Endodermal cell (in vitro differentiated cells): ENCODE data around the gene SDCCAG8. TPM values are rescaled to one million over a fixed set of nuclear protein-coding genes. Genes with fewer than 3 reads are reported as not detected.

ENCODE experiments used
- DNase-seq: peaks from one replicate; pipeline ENCODE4 v3.0.0-alpha.2; 2017
- H3K27ac ChIP-seq: 2 replicates; pipeline ENCODE4 v1.5.1; 2013; ENCODE audit warnings: mild to moderate bottlenecking, low read depth, low read length, moderate library complexity
- H3K27me3 ChIP-seq: 2 replicates; pipeline ENCODE4 v1.6.1; 2013; ENCODE audit warnings: mild to moderate bottlenecking, low read length, moderate library complexity; ENCODE audit not compliant: insufficient read depth, control insufficient read depth, poor library complexity, severe bottlenecking
- H3K36me3 ChIP-seq: 2 replicates; pipeline ENCODE4 v1.7.0; 2013; ENCODE audit warnings: mild to moderate bottlenecking, low read length, moderate library complexity; ENCODE audit not compliant: control insufficient read depth, insufficient read depth
- H3K4me1 ChIP-seq: one replicate; pipeline ENCODE4 v1.7.0; 2013; ENCODE audit warnings: low read length; ENCODE audit not compliant: control insufficient read depth, insufficient read depth
- H3K4me3 ChIP-seq: 2 replicates; pipeline ENCODE4 v1.5.1; 2013; ENCODE audit warnings: mild to moderate bottlenecking, low read length, moderate library complexity
- H3K9ac ChIP-seq: 2 replicates; pipeline ENCODE4 v1.6.1; 2013; ENCODE audit warnings: mild to moderate bottlenecking, low read length, moderate library complexity; ENCODE audit not compliant: poor library complexity, severe bottlenecking; ENCODE audit errors: extremely low read depth
- H3K9me3 ChIP-seq: 2 replicates; pipeline ENCODE4 v1.6.1; 2013; ENCODE audit warnings: mild to moderate bottlenecking, low read length, moderate library complexity; ENCODE audit not compliant: control insufficient read depth
- H3K27ac Mint-ChIP-seq: 2 replicates; pipeline ENCODE4 v1.8.0; 2020; ENCODE audit warnings: mixed read lengths
- H3K27me3 Mint-ChIP-seq: 2 replicates; pipeline ENCODE4 v1.8.0; 2021; ENCODE audit warnings: mild to moderate bottlenecking, mixed read lengths; ENCODE audit not compliant: insufficient read depth
- H3K36me3 Mint-ChIP-seq: 2 replicates; pipeline ENCODE4 v1.8.0; 2020; ENCODE audit warnings: low read depth, mixed read lengths
- H3K4me1 Mint-ChIP-seq: 2 replicates; pipeline ENCODE4 v1.8.0; 2020; ENCODE audit warnings: mixed read lengths
- H3K4me3 Mint-ChIP-seq: 2 replicates; pipeline ENCODE4 v1.8.0; 2020; ENCODE audit warnings: mild to moderate bottlenecking, moderate library complexity, mixed read lengths
- H3K9me3 Mint-ChIP-seq: 2 replicates; pipeline ENCODE4 v1.8.0; 2020; ENCODE audit warnings: mild to moderate bottlenecking, mixed read lengths
- WGBS, 2 experiments: methylation state at CpG; one replicate each; pipeline versions ENCODE4 v1.1.5 to v1.1.7; 2013; ENCODE audit warnings: missing lambda C conversion rate in 2 of 2, mixed read lengths in 1 of 2; ENCODE audit not compliant: insufficient coverage in 1 of 2, insufficient read length in 1 of 2; 5-methylcytosine and 5-hydroxymethylcytosine counted together
- total RNA-seq, 2 donors: library from RNA; stranded (reverse); fragmentation: NEBNext Ultra II Directional in 1 of 2; extraction: Animal tissue kit (Norgen Biotek cat#: 25700) in 1 of 2; gene quantifications; 2 replicates in 1 of 2; 3 replicates in 1 of 2; pipeline ENCODE4 v1.2.1, GENCODE V29; 2021
- TF ChIP-seq, protein P1 (sequence below): fragments of 200-600 bp; sonication (generic); conservative IDR thresholded peaks from 2 replicates; pipeline ENCODE4 v1.5.0; 2021; ENCODE audit warnings: antibody characterized with exemption, mild to moderate bottlenecking

Gene SDCCAG8
- total RNA-seq, 2 donors from 2014 or later: 19.8 to 27.5 TPM

DNA sequence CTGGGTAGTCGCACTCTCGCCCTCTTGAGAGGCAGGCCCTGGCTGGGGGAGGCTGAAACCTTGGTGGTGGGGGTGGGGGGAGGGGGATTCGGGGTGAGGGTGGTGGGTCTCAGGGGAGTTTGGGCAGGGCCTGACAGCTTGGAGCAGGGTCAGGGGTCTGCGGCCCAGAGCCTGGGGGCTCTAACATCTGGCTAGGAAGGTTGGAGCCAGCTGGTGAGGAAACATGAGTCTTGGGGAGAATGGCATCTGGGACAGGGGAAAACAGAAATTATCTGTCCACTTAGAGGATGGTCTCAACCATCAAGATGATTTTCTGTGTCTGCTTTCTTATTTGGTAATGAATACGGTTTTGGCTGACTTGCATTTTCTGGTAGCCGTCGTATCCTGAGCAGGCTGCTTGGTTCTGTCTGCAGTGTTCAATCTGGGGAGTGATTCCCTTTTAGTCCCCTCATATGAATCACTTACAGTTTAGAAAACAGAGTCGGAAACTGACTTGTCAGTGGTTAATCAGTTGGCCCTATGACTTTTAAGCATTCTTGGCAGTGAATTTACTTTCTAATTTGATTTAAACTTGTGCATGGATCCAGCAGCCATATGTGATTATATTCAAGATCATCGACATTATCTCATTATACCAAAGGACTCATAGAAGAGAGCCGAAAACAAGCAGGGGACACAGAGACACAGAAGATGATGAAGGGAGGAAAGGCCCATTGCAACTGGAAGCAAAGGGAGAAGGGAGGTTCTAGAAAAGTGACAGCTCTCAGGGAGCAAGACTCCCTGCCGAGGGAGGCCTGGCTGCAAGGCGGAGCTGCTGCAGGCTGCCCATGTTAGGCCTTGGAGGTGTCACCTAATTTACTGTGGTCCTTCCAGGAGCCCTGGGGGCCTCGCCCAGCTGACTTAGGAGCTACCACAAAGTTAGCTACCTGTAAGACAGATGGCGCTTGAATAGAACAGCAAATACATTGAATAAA lies 237.6 kb downstream of the SDCCAG8 start:
- Histone ChIP-seq H3K27ac (peak overlapping the region; percentile 64), H3K27me3 (no peaks in the 10 kb centered on the region), H3K4me1 (no peaks in the 10 kb centered on the region), H3K4me3 (no peak overlapping the region), H3K9me3 (no peaks in the 10 kb centered on the region), H3K9ac (no peak overlapping the region), H3K36me3 (no peaks in the 10 kb centered on the region)
- Mint-ChIP-seq H3K4me1 (peaks cover 18% of the 10 kb centered on the region), H3K36me3 (peaks cover 15% of the 10 kb centered on the region), H3K4me3 (no peak overlapping the region), H3K27ac (no peak overlapping the region), H3K9me3 (no peaks in the 10 kb centered on the region), H3K27me3 (no peaks in the 10 kb centered on the region)
- WGBS, 2 experiments: 82 to 92% methylated on average over 4 to 14 of the region's 14 CpGs
- TF ChIP-seq, protein P1, sequence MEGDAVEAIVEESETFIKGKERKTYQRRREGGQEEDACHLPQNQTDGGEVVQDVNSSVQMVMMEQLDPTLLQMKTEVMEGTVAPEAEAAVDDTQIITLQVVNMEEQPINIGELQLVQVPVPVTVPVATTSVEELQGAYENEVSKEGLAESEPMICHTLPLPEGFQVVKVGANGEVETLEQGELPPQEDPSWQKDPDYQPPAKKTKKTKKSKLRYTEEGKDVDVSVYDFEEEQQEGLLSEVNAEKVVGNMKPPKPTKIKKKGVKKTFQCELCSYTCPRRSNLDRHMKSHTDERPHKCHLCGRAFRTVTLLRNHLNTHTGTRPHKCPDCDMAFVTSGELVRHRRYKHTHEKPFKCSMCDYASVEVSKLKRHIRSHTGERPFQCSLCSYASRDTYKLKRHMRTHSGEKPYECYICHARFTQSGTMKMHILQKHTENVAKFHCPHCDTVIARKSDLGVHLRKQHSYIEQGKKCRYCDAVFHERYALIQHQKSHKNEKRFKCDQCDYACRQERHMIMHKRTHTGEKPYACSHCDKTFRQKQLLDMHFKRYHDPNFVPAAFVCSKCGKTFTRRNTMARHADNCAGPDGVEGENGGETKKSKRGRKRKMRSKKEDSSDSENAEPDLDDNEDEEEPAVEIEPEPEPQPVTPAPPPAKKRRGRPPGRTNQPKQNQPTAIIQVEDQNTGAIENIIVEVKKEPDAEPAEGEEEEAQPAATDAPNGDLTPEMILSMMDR: no peak
- DNase-seq: no peak

GRCh38 chr1:243494741-243495431 lies 239.0 kb downstream of the SDCCAG8 start:
- H3K27me3 Mint-ChIP-seq: no peaks in the 10 kb centered on the region
- H3K27ac Mint-ChIP-seq: no peak overlapping the region
- peaks cover 12% of the 10 kb centered on the region for H3K4me1 Mint-ChIP-seq
- Histone ChIP-seq H3K27ac (peak overlapping the region; percentile 90), H3K36me3 (no peaks in the 10 kb centered on the region), H3K9me3 (no peaks in the 10 kb centered on the region), H3K27me3 (no peaks in the 10 kb centered on the region), H3K4me1 (no peaks in the 10 kb centered on the region), H3K4me3 (no peak overlapping the region), H3K9ac (no peak overlapping the region)
- H3K36me3 Mint-ChIP-seq: peaks cover 16% of the 10 kb centered on the region
- 93 to 95% methylated on average over 8 to 15 of the region's 15 CpGs for WGBS, 2 experiments
- no peak overlapping the region for H3K4me3 Mint-ChIP-seq
- no peak for DNase-seq
- no peaks in the 10 kb centered on the region for H3K9me3 Mint-ChIP-seq
- TF ChIP-seq, protein P1: no peak

DNA sequence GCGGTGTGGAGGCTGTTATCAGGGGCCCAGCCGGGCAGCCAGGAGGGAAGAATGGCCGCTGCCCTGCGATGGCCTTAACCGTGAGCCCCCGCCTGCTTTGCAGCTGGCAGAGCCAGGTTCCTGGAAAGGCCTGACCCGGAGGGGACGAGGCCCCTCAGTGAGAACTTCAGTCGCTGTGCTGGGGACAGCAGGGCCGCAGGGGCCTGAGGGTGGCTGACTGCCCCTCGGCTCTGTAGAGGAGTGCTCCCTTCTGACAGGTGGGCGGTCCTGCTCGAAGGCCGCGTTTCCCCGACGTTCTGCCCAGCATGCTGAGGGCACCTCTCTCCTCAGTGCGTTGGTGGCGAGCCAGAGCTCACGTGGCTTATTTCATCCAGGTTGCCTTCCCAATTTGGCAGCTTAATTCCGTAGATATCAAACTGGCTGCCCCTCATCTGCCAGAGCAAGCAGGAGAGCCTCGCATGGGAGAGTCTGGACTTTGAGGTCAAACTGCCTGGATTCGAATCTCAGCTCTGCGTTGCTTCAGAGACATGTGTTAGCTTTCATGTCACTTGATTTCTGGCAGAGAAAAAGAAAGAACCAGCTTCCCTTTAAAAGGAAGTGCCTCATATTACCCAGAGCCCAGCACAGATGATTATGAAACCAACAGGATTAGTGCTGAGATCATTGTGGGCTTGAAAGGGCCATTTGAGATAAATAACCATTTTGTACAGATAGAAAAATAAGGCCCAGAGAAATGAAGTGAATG lies 239.8 kb downstream of the SDCCAG8 start:
- Histone ChIP-seq H3K27me3 (no peaks in the 10 kb centered on the region), H3K36me3 (no peaks in the 10 kb centered on the region), H3K27ac (peak overlapping the region; percentile 90), H3K9ac (no peak overlapping the region), H3K4me1 (no peaks in the 10 kb centered on the region), H3K4me3 (no peak overlapping the region), H3K9me3 (no peaks in the 10 kb centered on the region)
- Mint-ChIP-seq H3K27ac (no peak overlapping the region), H3K27me3 (no peaks in the 10 kb centered on the region), H3K4me3 (no peak overlapping the region), H3K4me1 (peaks cover 10% of the 10 kb centered on the region), H3K9me3 (no peaks in the 10 kb centered on the region), H3K36me3 (peaks cover 16% of the 10 kb centered on the region)
- 93 to 95% methylated on average over 20 to 24 of the region's 24 CpGs for WGBS, 2 experiments
- no peak for DNase-seq
- TF ChIP-seq, protein P1: no peak
